IMR-90 (cell line): ENCODE data around the gene METTL8. TPM values are rescaled to one million over a fixed set of nuclear protein-coding genes. Genes with fewer than 3 reads are reported as not detected.

Experiments used
- ATAC-seq: fragments of 200-7000 bp; cut with Tn5 transposase; 2 replicates; pipeline ENCODE4 v1.9.1; 2020; ENCODE audit warnings: low read depth, mild to moderate bottlenecking, moderate library complexity
- BruUV-seq: library from RNA; stranded (reverse); fragments of 400-500 nt; replicated peaks from 2 replicates; lab custom pipeline; 2021; lab: Mats Ljungman, UMichigan
- CTCF ChIA-PET: fragments of 300-600 bp; formaldehyde crosslinking; extraction: SDS; loops from one replicate; lab custom pipeline; 2021; ENCODE audit warnings: antibody characterized with exemption; lab: Yijun Ruan, JAX
- POLR2A ChIA-PET: fragments of 300-600 bp; sonication (Branson Sonifier 250); formaldehyde crosslinking; loops from one replicate; lab custom pipeline; 2022; ENCODE audit warnings: antibody characterized with exemption; ENCODE audit not compliant: unreplicated experiment; lab: Charles Lee
- DNase-seq: peaks from one replicate; pipeline ENCODE4 v3.0.0; 2013
- H2AFZ ChIP-seq: replicated peaks from 2 replicates; pipeline ENCODE3; 2013; ENCODE audit warnings: low read length, mild to moderate bottlenecking; ENCODE audit not compliant: poor library complexity
- H2AK5ac ChIP-seq: 2 replicates; pipeline ENCODE4 v1.6.1; 2013; ENCODE audit warnings: low read depth, low read length, inconsistent platforms
- H2AK9ac ChIP-seq: replicated peaks from 2 replicates; pipeline ENCODE3; 2013; ENCODE audit warnings: mild to moderate bottlenecking, low read depth, low read length, moderate library complexity; ENCODE audit not compliant: poor library complexity
- H2BK120ac ChIP-seq: 2 replicates; pipeline ENCODE4 v1.6.1; 2013; ENCODE audit warnings: low read depth, low read length, inconsistent platforms
- H2BK15ac ChIP-seq: 3 replicates; pipeline ENCODE4 v1.6.1; 2013; ENCODE audit warnings: low read depth, low read length, inconsistent platforms
- H2BK20ac ChIP-seq: 2 replicates; pipeline ENCODE4 v1.6.1; 2013; ENCODE audit warnings: low read depth, mild to moderate bottlenecking, inconsistent platforms, low read length, moderate library complexity
- H2BK5ac ChIP-seq: 2 replicates; pipeline ENCODE4 v1.6.1; 2013; ENCODE audit warnings: mild to moderate bottlenecking, low read depth, low read length, inconsistent platforms; ENCODE audit not compliant: poor library complexity, severe bottlenecking
- H3K14ac ChIP-seq: replicated peaks from 2 replicates; pipeline ENCODE4 v1.6.1; 2013; ENCODE audit warnings: low read depth, low read length, inconsistent platforms
- H3K18ac ChIP-seq: 2 replicates; pipeline ENCODE4 v1.6.1; 2013; ENCODE audit warnings: low read depth, low read length, control low read depth
- H3K23ac ChIP-seq: 2 replicates; pipeline ENCODE4 v1.6.1; 2013; ENCODE audit warnings: low read depth, low read length, inconsistent platforms
- H3K27ac ChIP-seq: 2 replicates; pipeline ENCODE4 v1.5.1; 2013; ENCODE audit warnings: mild to moderate bottlenecking, control low read depth, low read length; ENCODE audit not compliant: insufficient read depth
- H3K27me3 ChIP-seq: 2 replicates; pipeline ENCODE4 v1.6.1; 2013; ENCODE audit warnings: low read length; ENCODE audit not compliant: control insufficient read depth, insufficient read depth
- H3K36me3 ChIP-seq: 2 replicates; pipeline ENCODE4 v1.6.1; 2013; ENCODE audit warnings: low read length, mixed read lengths; ENCODE audit not compliant: control insufficient read depth, insufficient read depth
- H3K4ac ChIP-seq: 2 replicates; pipeline ENCODE4 v1.6.1; 2013; ENCODE audit warnings: low read depth, low read length, inconsistent platforms
- H3K4me1 ChIP-seq: 2 replicates; pipeline ENCODE4 v1.6.1; 2013; ENCODE audit warnings: low read length, mixed read lengths; ENCODE audit not compliant: control insufficient read depth, insufficient read depth
- H3K4me2 ChIP-seq: 2 replicates; pipeline ENCODE4 v1.6.1; 2013; ENCODE audit warnings: low read depth, mild to moderate bottlenecking, control low read depth, low read length, moderate library complexity
- H3K4me3 ChIP-seq: 2 replicates; pipeline ENCODE4 v1.5.1; 2013; ENCODE audit warnings: low read depth, mild to moderate bottlenecking, control low read depth, low read length, moderate library complexity; ENCODE audit not compliant: insufficient read depth
- H3K56ac ChIP-seq: 2 replicates; pipeline ENCODE4 v1.6.1; 2013; ENCODE audit warnings: low read length, inconsistent platforms; ENCODE audit not compliant: insufficient read depth; ENCODE audit errors: extremely low read depth
- H3K79me1 ChIP-seq, 2 experiments: 2 replicates each; pipeline ENCODE4 v1.6.1; 2013; ENCODE audit warnings: low read length in 2 of 2, inconsistent platforms in 1 of 2, low read depth in 1 of 2
- H3K9ac ChIP-seq: 2 replicates; pipeline ENCODE4 v1.6.1; 2013; ENCODE audit warnings: low read depth, low read length, control low read depth
- H3K9me1 ChIP-seq: 2 replicates; pipeline ENCODE4 v1.6.1; 2013; ENCODE audit warnings: low read length, inconsistent platforms; ENCODE audit not compliant: insufficient read depth
- H3K9me3 ChIP-seq: 2 replicates; pipeline ENCODE4 v1.6.1; 2013; ENCODE audit warnings: low read length; ENCODE audit not compliant: control insufficient read depth, insufficient read depth
- H4K20me1 ChIP-seq: 2 replicates; pipeline ENCODE4 v1.6.1; 2013; ENCODE audit warnings: low read length, inconsistent platforms; ENCODE audit not compliant: insufficient read depth
- H4K5ac ChIP-seq: 2 replicates; pipeline ENCODE4 v1.6.1; 2013; ENCODE audit warnings: mild to moderate bottlenecking, low read depth, low read length, control low read depth
- H4K8ac ChIP-seq, 2 experiments: 2 replicates each; pipeline ENCODE4 v1.6.1; 2013; ENCODE audit warnings: low read depth in 2 of 2, low read length in 2 of 2, control low read depth in 1 of 2, inconsistent platforms in 1 of 2
- H4K91ac ChIP-seq: 2 replicates; pipeline ENCODE4 v1.6.1; 2013; ENCODE audit warnings: low read depth, low read length, inconsistent platforms; ENCODE audit not compliant: insufficient read depth
- CEBPB ChIP-seq: IDR thresholded peaks from 2 replicates; pipeline ENCODE4 v1.6.1; 2012; ENCODE audit warnings: low read depth, low read length, improper control_type of control experiment
- CHD1 ChIP-seq: IDR thresholded peaks from 2 replicates; pipeline ENCODE4 v1.6.1; 2012; ENCODE audit warnings: low read depth, low read length, improper control_type of control experiment
- FOS ChIP-seq: fragments of 150-350 bp; IDR thresholded peaks from 2 replicates; pipeline ENCODE4 v1.6.1; 2016; ENCODE audit warnings: low read depth, low read length
- MAFK ChIP-seq: IDR thresholded peaks from 2 replicates; pipeline ENCODE4 v1.6.1; 2012; ENCODE audit warnings: low read depth, low read length, improper control_type of control experiment
- NFE2L2 ChIP-seq: fragments of 150-350 bp; IDR thresholded peaks from 2 replicates; pipeline ENCODE4 v1.6.1; 2016; ENCODE audit warnings: low read depth, mild to moderate bottlenecking, low read length
- RAD21 ChIP-seq: IDR thresholded peaks from 2 replicates; pipeline ENCODE4 v1.6.1; 2012; ENCODE audit warnings: low read length, improper control_type of control experiment
- WGBS, 2 experiments: methylation state at CpG; one replicate each; pipeline versions ENCODE4 v1.1.5 to v1.1.7; 2013; ENCODE audit warnings: missing lambda C conversion rate in 2 of 2; ENCODE audit not compliant: insufficient read length in 1 of 2; ENCODE audit errors: extremely low coverage in 2 of 2; 5-methylcytosine and 5-hydroxymethylcytosine counted together
- dilution Hi-C: fragments of 300-500 bp; cut with HindIII; formaldehyde crosslinking; loops from one replicate; pipeline ENCODE4 v1.14.3; 2018; ENCODE audit warnings: low sequenced_read_pairs; ENCODE audit not compliant: unreplicated experiment
- in situ Hi-C: fragments of 300-500 bp; cut with MboI; formaldehyde crosslinking; loops from 3 replicates; pipeline ENCODE4 v1.14.3; 2019; ENCODE audit warnings: low sequenced_read_pairs, inconsistent platforms, mixed read lengths
- intact Hi-C: fragments of 100-400 bp; cut with micrococcal nuclease; formaldehyde crosslinking; loops from 2 replicates; pipeline ENCODE4 v1.10.0; 2022
- polyA plus RNA-seq, 3 experiments: library from polyadenylated mRNA; depleted of rRNA; stranded (reverse); fragments of >200 nt; gene quantifications; 2 replicates each; pipeline ENCODE4 v1.2.3, GENCODE V29; 2012; ENCODE audit warnings: low replicate concordance in 1 of 3
- total RNA-seq: library from RNA; depleted of rRNA; stranded (reverse); fragments of >200 nt; gene quantifications from 2 replicates; pipeline ENCODE4 v1.2.3, GENCODE V29; 2012

METTL8 gene
- total and polyA plus RNA-seq, 2 of the 4 experiments (the other 2 are of a cell fraction) = 6.9 to 10.6 TPM

- Histone ChIP-seq H2BK15ac (no peak overlapping the region), H3K23ac (no peak overlapping the region), H3K4ac (no peak overlapping the region), H3K36me3 (no peaks in the 10 kb centered on the region), H3K4me2 (no peak overlapping the region; the same call in 1 of the 2 replicates), H2BK20ac (no peak overlapping the region), H3K14ac (no peak overlapping the region), H3K9me1 (no peaks in the 10 kb centered on the region), H2BK120ac (no peak overlapping the region), H3K27ac (no peak overlapping the region), H3K9ac (no peak overlapping the region), H4K5ac (no peak overlapping the region), H2AFZ (no peak overlapping the region), H3K27me3 (no peaks in the 10 kb centered on the region), H2BK5ac (no peak overlapping the region), H3K4me3 (no peak overlapping the region), H3K18ac (no peak overlapping the region), H3K9me3 (no peaks in the 10 kb centered on the region; the same call in 1 of the 2 replicates), H3K79me1 (no peaks in the 10 kb centered on the region), H3K56ac (no peak overlapping the region), H4K8ac (no peak overlapping the region), H3K4me1 (peaks cover 5% of the 10 kb centered on the region), H4K91ac (no peak overlapping the region), H2AK9ac (no peak overlapping the region), H4K20me1 (no peaks in the 10 kb centered on the region), H2AK5ac (no peak overlapping the region)
- ATAC-seq (peak; percentile 72), DNase-seq (peak; percentile 67)
- no TSS peak for BruUV-seq
- POLR2A ChIA-PET = no interaction called here
- dilution Hi-C loops (no loop called here), intact Hi-C loops (no loop called here), in situ Hi-C loops (no loop called here)
- TF ChIP-seq RAD21 (no peak), NFE2L2 (no peak), MAFK (no peak), CEBPB (no peak), CHD1 (no peak), FOS (no peak)
- no CpG with 5 or more reads among the region's 2 CpGs for WGBS, 2 experiments
- CTCF ChIA-PET = no interaction called here
Measured at GRCh38 chr2:171297956-171298355, 135.8 kb downstream of the METTL8 start.
